Hematopoietic multipotent progenitor cell (in vitro differentiated cells): ENCODE results near the gene NHS. TPM values are rescaled to one million over a fixed set of nuclear protein-coding genes. Genes with fewer than 3 reads are reported as not detected.

Source experiments
- DNase-seq, 3 donors: peaks; one replicate each; pipeline ENCODE4 v3.0.0-alpha.2; 2011 to 2015; ENCODE audit warnings: low read depth in 2 of 3, low spot score in 2 of 3
- total RNA-seq: library from RNA; depleted of rRNA; stranded (reverse); fragments of >200 nt; gene quantifications from one replicate; pipeline ENCODE4 v1.2.3, GENCODE V29; 2012

NHS gene
- total RNA-seq, 1 donor, result under 0.01 TPM

DNA sequence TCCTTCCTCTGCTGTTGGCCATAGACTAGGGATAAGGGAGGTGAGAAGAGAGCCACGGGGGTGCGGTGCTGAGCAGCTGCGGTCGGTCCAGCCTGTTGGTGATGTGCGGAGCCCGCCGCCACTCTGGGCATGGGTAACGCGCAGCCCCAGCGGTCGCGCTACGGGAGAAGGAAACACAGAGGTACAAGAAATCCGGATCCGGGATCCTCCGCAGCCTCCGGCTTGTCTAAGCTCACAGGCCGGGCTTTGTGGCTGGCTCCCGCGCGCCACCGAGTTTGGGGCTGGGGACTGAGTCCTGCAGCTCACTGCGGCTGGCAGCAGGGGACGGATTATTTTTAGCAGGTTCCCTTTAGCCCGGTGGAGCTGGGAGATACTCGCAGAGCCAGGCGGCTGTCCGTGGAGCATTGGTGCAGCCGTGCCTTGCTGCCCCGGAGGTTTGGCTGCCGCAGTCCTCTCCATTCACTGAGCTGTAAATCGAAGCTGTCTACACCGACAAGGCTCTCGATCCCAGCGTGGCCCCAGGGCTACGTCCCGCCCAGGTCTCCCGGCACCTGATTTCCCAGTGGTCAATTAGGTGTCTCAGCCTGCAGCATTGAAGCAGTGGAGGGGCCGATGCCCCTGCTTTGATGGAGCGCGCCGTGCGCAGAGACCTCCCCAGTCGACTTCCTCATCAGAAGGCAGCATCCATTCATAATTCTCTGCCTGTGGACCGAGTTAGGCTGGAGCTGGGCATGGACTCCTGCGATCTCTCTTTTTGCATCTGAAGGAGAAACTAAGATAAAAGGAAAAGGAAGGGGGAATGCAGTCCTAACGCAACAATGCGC lies 280.4 kb downstream of the NHS start:
- DNase-seq, result peak in 1 of 3 donors; percentile 17

GRCh38 chrX:17656035-17656418 lies 281.0 kb downstream of the NHS start:
- no peak for DNase-seq

DNA sequence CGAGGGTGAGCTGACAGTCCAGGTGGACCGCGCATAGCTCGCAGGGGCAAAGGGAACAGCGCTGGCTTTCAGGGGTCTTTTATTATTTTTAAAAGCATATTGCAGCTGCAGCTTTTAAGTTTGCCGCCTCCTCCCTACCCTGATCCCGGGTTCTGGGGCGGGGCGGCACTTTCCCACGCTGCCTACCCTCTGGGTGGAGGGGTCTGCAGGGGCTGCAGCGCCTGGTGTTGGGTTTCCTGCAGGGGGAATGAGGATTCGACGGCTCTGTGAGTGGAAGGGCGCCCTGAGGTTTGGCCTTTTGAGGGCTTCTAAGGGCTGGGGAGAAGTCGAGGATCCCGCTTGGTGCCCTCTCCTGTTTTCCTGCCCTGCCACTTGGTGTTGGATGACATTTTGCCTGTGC lies 281.6 kb downstream of the NHS start:
- DNase-seq, result no peak

- no peak for DNase-seq
Measured at GRCh38 chrX:17662391-17662790, 287.4 kb downstream of the NHS start.

DNA sequence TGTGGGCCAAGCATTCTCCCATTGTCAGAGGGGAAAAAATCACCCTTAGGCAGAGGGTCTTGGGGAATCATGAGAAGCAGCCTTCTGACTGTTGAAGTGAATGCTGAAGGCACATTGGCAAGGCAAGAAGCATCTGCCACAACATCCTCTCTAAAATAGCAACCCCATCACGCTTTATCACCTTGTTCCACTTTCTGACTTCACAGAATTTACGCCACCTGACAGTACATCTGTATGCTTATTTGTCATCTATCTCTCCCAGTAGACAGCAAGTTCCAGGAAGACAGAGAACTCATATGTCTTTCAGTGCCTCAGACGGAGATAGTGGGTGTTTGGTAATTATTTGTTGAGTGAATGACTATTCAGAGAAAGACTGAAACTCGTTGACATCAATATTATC lies 293.9 kb downstream of the NHS start:
- DNase-seq, result no peak

DNA sequence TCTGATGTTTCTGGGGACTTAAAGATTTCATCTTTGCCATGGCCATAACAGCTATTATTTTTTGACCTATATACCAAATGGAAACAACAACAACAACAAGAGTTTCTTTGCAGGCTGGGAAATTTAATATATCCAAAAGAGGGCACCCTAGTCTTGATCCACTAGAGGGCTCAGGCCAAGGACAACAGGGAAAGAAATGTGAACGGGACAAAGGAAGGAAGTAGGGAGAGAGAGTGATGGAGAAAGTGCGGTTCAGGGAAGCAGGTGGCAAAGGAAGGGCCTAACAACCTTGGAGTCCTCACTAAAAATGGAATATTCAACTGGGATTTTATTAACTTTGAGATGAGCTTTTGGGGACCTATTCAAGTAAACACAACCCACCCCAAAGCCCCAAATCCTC lies 294.5 kb downstream of the NHS start:
- DNase-seq, result no peak

GRCh38 chrX:17669891-17670290 lies 294.9 kb downstream of the NHS start:
- no peak for DNase-seq

DNA sequence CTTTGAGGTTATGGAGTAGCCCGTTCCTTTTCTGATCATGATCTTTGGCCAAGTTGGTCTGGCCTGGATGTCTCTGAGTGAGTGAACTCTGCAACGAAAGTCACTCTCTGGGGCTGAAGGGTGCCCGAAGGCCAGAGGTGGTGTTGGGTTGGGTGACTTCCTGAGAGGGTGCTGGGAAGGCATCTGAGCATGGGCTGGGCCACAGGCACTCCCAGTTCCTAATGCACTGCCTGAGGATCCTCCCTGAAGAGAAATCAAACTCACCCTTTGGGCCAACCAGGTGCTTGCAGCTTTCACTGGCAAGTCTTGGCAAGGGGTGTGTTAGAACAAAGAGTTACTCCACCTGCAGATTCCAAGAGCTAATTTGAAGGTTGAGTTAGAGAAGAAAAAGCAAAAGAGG lies 295.9 kb downstream of the NHS start:
- DNase-seq, result no peak

GRCh38 chrX:17674601-17675000 lies 299.6 kb downstream of the NHS start:
- DNase-seq, result no peak

DNA sequence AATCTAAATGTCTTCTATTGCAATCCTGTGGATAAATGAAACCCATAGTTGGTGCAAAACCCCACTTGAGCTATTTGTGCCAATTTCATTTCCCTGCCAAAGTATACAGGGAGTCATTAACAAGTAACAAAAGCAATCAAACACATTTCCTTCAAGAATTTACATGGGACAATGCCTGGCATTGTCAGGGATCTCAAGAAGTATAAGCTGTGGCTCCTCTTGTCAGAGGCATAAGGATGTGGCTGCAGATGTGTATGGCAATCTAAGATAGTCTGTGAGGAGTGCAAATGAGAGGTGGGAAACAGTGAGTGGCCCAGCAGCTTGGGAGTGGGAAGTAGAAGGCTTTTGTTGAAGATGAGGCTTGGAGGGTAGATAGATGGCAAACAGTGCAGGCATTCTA lies 304.3 kb downstream of the NHS start:
- DNase-seq, result no peak

DNA sequence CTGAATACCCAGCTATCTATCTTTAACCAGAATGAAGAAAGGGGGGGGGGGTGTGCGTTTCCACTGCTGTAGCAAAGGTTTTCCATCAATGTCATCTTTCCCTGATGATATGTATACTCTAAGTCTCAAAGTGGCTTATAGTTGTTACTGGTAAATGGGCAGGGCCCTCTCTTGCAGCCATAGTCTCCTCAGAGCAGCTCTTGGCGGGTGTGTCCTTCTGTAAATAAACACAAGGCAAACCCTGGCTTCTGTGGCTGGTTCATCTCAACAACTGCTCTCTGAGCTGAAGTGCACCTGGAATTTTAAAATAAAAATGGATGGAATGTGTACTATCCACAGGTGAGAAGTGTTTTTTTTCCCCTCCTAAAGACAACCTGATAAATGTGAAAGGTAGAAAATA lies 304.8 kb downstream of the NHS start:
- no peak for DNase-seq

GRCh38 chrX:17680732-17681413 lies 305.9 kb downstream of the NHS start:
- DNase-seq, result no peak

- peak in 1 of 3 donors; percentile 39 for DNase-seq
Measured at GRCh38 chrX:17682259-17682658, 307.3 kb downstream of the NHS start.

DNA sequence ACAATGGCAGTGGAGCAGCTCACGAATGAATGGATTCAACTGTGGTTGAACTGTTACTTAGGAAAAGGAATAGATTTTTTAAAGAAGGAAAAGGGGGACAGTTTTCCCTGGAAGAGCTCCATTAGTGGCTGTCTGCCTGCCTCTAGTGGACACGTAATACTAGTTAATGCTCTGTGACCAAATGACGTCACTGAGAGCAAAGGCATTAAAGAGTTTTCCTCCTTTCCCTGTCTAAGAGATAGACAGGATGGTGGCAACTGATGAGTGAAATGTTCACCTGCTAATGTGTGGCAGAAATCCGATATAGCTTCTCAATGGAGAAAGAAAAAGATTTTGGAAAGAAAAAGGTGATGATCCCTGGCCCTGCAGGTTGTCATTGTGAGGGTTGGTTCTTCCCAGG lies 310.0 kb downstream of the NHS start:
- DNase-seq, result no peak

DNA sequence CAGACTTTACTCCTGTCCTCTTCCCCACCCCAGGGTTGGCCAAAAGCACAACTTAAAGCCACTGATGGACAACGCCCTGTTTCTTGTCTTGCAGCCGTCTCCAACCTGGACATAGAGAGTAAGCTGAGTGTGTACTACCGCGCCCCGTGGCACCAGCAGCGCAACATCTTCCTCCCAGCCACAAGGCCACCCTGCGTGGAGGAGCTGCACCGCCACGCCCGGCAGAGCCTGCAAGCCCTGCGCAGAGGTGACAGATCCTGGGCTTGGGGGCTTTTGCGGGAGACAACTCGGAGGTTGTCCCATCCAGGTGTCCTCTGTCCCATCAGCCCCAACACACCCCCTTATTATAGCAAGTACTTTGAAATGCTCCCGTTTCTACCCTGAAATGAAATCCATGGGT lies 312.6 kb downstream of the NHS start:
- DNase-seq, result no peak

DNA sequence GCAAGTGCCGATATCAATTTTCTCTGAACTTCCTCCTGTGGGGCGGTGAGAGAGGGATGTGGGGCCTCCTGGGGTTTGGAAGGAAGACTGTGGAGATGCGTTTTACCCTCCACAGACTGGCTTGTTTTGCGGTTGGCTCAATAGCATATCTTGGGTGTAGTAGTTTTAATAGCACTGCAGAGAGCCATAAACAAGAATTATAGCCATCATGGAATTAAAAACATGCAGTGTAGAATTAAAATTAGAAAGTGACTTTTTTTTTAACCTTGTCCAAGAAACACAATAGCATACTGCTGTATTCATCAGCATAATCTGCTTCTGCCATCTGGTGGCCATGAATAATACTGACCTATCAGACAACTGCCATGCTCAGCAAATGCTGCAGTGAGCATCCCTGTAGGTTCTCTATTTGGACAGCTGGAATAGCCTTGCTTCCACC lies 315.0 kb downstream of the NHS start:
- peak; percentile 3 to 79 (median 47) for DNase-seq

GRCh38 chrX:17692709-17693346 lies 317.8 kb downstream of the NHS start:
- no peak for DNase-seq

GRCh38 chrX:17697191-17697590 lies 322.2 kb downstream of the NHS start:
- DNase-seq, result peak in 1 of 3 donors; percentile 29

GRCh38 chrX:17700976-17701375 lies 326.0 kb downstream of the NHS start:
- DNase-seq, result no peak

GRCh38 chrX:17703201-17703600 lies 328.2 kb downstream of the NHS start:
- DNase-seq, result no peak

- no peak for DNase-seq
Measured at GRCh38 chrX:17705211-17705610, 330.2 kb downstream of the NHS start.

DNA sequence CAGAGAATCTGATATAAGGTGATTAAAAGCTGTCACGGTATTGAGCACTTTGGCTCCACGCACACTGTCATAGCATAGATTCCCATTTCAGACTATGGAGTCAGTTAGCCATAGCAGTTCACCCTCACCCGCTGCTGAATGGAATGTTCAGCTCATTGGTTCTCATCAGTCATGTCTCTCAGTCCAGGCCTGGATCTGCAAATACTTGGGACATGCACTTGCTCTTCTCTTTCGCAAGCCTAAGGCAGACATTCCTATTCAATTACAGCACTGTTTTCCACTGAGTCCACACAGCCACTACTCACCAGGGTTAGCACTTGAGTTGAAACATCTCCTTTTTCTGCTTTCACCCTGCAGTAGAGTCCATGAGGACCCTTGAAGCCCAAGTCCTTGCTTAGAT lies 331.7 kb downstream of the NHS start:
- DNase-seq, result no peak
